ENCODE results near the gene CCDC60.

Gene CCDC60

DNA sequence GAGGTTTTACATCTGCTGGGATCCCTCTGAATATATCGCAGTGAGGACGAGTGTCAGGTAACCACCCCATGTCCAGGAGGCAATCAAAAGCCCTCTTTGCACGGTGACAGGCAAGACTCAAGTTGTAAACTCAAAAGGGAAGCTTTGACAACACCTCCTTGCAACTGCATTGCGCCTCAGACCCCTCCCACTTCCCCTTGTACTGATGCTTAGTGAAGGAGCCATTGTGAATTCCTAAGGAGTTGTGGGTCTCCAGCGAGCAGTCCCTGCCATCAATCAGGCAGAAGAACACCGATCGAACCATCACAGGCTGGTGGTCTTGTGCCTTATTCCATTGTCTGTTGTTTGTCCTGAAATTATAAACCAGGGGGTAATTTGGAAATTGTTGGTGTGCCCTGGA lies 112.6 kb downstream of the CCDC60 start:
- DNase-seq (ENCODE audit: low read depth): no peak

DNA sequence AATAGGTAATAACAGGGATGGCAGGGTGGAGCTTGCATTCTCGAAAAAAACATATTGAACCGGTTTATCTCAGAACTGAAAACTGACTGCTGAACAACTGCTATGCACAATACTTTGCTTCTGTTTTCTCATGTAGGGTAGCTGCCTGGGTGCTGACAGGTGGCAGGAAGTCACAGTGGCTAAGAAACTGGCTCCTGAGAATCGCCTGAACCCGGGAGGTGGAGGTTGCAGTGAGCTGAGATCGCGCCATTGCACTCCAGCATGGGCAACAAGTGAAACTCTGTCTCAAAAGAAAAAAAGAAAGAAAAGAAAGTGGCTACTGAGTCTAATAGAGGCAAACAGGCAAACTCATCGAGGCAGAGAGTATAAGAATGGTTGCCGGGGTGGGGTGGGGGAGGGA lies 113.1 kb downstream of the CCDC60 start:
- no peak for DNase-seq (ENCODE audit: low read depth)

DNA sequence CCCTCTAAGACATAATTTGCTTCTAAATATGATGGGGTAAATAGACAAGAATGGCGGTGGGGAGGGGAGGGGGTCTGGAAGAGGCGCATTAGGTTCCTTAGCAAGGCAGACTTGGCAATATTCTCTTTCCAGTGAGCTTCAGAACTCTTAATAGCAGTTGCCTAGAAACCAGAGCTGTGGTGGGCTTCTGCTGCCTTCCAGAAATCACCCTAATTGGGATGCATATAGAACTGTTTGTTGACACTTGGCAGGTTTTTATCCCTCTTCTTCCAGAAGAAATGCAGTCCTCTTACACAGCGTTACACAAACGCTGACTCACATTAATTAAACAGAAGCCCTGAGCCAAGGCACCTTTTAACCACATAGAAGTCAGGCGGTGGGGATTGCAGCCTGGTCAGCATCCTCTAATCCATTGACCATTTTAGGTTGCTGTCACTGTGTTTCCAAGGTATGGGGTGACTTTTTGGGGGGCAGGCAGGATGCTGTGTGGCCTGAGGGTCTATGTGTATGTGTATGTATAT lies 114.1 kb downstream of the CCDC60 start:
- DNase-seq (ENCODE audit: low read depth): no peak

GRCh38 chr12:119450771-119451170 lies 116.2 kb downstream of the CCDC60 start:
- DNase-seq (ENCODE audit: low read depth): no peak

DNA sequence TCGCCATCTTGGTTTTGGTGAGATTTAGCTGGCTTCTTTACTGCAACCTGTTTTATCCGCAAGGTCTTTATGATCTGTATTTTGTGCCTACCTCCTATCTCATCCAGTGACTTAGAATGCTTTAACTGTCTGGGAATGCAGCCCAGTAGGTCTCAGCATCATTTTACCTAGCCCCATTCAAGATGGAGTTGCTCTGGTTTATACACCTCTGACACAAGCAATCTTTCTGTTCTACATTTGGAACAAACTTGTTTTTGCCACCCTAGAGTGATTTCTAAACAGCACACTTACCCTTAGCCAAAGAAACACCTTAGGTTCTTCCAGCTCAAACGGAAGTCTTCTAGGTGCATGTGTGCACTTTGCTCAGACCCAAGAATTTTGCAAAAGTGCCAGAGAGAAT lies 122.3 kb downstream of the CCDC60 start:
- no peak for DNase-seq (ENCODE audit: low read depth)

GRCh38 chr12:119457271-119457670 lies 122.7 kb downstream of the CCDC60 start:
- no peak for DNase-seq (ENCODE audit: low read depth)

DNA sequence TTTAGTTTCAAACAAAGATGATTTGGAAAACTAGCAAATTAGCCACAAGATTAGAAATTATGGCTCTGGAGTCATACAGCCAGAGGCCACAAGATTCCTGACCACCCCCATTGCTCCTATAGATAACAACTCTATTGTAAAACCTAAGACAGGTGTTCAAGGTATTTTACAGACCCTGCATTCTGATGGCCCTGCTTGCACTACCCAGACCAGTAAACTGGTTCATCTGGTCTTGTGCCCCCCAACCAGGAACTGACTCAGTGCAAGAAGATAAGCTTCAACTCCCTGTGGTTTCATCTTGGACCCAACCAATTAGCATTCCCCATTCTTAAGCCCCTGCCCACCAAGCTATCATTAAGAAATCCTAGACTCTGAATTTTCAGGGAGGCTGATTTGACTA lies 125.0 kb downstream of the CCDC60 start:
- DNase-seq (ENCODE audit: low read depth): no peak

GRCh38 chr12:119460876-119461275 lies 126.3 kb downstream of the CCDC60 start:
- no peak for DNase-seq (ENCODE audit: low read depth)

GRCh38 chr12:119461636-119462214 lies 127.2 kb downstream of the CCDC60 start:
- DNase-seq (ENCODE audit: low read depth): no peak

DNA sequence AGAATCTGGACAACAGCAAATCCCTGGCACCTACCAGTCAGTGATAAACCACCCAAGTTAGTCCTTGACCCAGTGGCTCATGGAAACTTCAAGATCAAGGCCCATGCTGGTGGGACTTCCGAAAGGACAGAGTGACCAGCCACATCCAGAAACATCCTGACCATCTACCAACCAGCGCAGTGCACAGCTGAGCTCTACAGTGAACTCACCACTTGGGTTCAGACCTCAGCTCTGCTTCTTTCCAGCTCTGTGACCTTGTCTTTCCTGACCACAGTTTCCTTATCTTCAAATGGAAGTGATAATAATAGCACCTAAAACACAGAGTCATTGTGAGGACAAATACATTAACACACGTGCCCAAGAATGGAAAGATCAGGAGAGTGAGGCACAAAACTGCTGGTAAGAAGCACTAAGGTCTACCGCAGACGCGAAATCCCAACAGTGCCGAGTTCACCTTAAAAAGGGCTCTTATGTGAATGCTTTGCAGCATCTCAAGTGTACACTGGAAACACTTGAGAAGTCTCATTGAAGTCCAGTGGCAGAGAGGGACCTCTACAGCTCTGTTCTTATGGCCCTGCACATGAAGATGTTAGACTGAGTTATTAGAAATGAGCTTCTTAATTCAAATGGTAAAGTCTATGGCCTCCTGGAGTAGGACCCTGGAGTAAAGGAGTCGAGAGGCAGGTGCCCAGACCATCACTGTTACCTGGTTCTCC lies 128.8 kb downstream of the CCDC60 start:
- no peak for DNase-seq (ENCODE audit: low read depth)

DNA sequence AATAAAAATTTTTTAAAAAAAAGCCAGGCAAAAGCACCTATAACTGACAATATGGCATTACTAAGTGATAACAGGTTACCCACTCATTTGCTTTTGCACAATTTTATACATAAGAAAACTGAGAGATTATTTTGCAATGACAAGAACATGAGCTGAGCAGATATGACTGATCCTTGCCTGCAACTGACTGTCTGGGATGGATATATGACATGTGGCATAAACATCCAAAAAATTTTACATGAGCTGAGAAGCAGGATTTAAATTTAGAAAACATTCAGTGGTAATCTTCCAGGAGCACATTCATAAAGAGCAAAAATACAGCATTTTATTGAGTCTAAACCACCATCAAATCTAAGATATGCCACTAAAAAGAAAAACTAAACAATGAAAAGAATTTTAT lies 133.8 kb downstream of the CCDC60 start:
- DNase-seq (ENCODE audit: low read depth): no peak

- DNase-seq (ENCODE audit: low read depth): no peak
Measured at GRCh38 chr12:119475650-119476049, 141.1 kb downstream of the CCDC60 start.

DNA sequence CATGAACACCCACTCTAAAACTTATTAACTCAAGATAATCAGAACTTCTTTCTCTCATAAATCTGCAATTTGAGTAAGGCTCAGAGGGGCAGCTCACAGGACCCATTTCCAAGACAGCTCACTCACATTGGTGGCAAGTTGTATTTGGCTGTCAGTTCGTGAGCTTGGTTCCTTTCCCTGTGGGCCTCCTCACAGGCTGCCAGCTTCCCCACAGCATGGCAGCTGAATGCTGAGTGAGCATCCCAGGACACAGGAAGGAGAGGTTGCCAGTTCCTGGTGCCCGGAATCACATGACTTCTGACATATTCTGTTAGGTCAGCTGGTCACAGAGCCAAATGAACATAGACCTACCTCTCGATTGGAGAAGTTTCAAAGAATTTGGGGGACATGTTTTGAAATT lies 142.4 kb downstream of the CCDC60 start:
- no peak for DNase-seq (ENCODE audit: low read depth)

DNA sequence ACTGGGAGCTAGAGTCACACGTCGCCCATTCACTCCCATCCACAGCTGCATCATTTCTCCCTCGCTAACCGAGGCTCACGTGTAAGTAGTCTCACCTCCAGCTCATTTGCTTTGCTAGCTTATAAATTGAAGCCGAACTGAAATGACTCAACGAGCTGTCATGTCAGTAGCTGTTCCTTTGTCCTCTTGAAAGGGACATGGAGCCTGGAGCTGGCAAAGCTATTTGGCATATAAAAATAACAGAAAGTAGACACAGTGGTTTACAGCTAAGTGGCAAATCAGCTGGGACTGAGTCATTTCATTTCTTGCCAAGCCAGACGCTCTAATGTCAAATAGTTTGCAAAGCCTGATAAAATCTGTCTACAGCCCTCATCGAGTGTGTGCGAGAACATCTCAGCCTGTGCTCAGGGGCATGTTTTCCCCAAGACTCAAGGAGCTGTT lies 144.6 kb downstream of the CCDC60 start:
- no peak for DNase-seq (ENCODE audit: low read depth)

DNA sequence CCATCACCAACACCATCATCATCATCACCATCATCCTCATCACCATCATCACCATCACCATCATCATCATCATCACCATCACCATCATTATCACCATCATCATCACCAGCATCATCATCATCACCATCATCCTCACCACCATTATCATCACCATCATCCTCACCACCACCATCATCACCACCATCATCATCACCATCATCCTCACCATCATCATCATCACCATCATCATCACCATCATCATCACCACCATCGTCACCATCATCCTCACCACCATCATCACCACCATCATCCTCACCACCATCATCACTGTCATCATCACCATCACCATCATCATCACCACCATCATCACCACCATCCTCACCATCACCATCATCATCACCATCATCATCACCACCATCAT lies 146.0 kb downstream of the CCDC60 start:
- no peak for DNase-seq (ENCODE audit: low read depth)

DNA sequence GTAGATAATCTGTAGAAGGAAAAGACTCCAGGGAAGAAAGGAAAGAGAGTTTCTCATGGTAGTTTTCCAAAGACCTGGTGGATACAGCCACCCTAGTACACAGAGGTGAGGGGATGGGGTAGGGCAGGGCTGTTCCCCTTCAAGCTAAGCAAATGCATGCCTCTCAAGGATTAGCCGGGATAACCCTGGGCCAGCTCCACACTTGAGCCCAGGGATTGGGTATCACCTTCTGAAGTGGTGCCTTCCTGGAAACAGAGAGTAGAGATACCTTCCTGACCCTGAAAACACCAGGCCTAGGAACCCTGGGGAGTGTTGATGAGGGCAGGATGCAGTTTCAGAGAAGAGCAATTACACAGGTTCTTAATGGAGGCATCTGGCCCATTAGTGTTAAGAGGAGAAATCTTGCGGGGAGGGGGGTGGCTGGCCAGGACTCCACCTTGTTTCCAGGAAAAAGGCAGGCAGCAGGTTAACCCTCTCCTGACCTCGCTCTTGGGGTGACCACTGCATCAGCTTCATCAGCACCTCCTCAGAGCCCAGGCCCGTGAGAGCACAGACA lies 152.1 kb downstream of the CCDC60 start:
- DNase-seq (ENCODE audit: low read depth): no peak

- DNase-seq (ENCODE audit: low read depth): no peak
Measured at GRCh38 chr12:119491814-119492213, 157.3 kb downstream of the CCDC60 start.

DNA sequence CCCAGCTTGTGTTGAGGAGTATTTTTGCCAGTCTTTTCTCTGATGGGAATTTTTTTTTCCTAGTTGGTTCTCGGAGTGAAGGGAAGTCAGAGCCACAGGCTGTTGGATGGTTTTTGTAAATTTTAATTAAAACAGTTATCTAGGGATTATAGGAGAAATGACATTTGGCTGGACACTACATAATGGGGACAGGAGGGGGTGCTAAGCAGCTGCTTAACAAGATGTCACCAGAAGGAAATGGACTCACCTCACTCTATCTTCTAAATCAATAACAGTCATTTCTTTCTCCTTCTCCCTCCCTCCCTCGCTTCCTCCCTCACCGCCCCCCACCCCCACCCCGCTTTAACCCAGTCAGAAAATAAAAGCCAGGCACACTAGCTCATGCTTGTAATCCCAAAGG lies 165.7 kb downstream of the CCDC60 start:
- DNase-seq (ENCODE audit: low read depth): no peak

GRCh38 chr12:119501052-119501451 lies 166.5 kb downstream of the CCDC60 start:
- DNase-seq (ENCODE audit: low read depth): no peak

DNA sequence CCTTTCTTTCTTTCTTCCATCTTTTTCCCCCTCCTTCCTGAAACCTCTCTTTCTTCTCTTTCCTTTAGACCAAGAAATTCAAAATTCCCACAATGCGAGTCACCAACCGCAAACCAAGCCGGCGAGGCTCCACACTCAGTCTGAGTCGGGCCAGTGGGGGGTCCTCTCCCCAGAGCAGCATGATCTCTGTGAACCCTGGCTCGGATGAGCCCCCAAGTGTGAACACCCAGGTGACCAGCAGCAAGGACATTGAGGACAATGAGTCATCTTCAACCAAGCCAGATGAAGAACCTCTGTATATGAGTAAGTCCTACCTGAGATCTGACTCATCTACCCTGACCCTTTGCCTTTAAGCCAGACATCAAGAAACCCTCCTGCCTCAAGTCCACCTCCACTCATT lies 170.5 kb downstream of the CCDC60 start:
- DNase-seq (ENCODE audit: low read depth): no peak

GRCh38 chr12:119512772-119513497 lies 178.4 kb downstream of the CCDC60 start:
- DNase-seq (ENCODE audit: low read depth): no peak

DNA sequence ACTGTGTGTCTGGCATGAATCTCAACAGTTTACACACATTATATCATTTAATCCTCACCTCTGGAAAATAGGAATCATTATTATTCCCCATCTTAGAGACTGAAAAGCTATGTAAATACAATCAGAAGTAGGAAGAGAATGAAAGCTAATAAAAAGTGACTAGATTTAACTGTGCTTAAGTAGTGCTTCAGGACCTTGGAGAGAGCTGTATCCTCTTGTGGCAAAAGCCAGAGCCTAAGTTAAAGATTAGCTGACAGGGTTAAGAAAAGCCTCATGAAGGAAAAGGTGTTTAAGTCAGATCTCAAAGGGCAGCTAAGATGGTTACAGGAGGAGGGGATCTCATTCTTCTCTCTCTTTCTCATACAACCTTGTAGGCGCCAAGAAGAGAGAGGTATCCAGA lies 193.7 kb downstream of the CCDC60 start:
- no peak for DNase-seq (ENCODE audit: low read depth)

DNA sequence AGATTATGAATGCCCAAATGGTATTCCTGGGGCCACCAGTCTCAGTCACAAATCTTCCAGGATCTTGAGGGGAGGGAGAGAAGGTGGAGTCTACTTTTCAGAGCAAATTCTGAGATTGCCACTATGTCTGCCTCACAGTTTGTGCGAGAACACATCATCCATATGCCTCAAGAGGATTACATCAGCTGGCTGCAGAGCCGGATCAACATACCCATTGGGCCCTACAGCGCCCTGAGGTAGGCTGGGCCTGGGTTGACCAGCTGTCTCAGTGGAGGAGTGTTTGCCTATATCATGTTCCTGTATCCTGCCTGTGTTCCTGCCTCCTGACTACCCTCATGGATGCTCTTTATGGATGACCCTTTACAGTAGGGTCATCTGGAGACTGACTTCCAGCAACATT lies 205.9 kb downstream of the CCDC60 start:
- DNase-seq (ENCODE audit: low read depth): no peak
